HT1080 (cell line): ENCODE measurements around the gene SALL4. TPM values are rescaled to one million over a fixed set of nuclear protein-coding genes. Genes with fewer than 3 reads are reported as not detected.
"Not testable (repeated sequence)": the region's sequence is repeated elsewhere in the genome, so short reads cannot be mapped to it uniquely, and the experiment has no call there.

ENCODE experiments used
- DNase-seq: peaks from one replicate; pipeline ENCODE4 v3.0.0-alpha.2; 2015; ENCODE audit warnings: low read depth
- total RNA-seq: library from RNA; depleted of rRNA; stranded (reverse); fragments of >200 nt; shearing (Covaris generic); gene quantifications from 2 replicates; pipeline ENCODE4 v1.2.3, GENCODE V29; 2014

SALL4 gene
- total RNA-seq, 1 experiment from 2014 or later: not detected

- DNase-seq: no peak
Measured at GRCh38 chr20:51803148-51803854, 980 bp upstream of the SALL4 start.

- no peak for DNase-seq
Measured at GRCh38 chr20:51801823-51802123, 548 bp downstream of the SALL4 start.

GRCh38 chr20:51801122-51801822, 1.0 kb downstream of the SALL4 start:
- DNase-seq: no peak

DNA sequence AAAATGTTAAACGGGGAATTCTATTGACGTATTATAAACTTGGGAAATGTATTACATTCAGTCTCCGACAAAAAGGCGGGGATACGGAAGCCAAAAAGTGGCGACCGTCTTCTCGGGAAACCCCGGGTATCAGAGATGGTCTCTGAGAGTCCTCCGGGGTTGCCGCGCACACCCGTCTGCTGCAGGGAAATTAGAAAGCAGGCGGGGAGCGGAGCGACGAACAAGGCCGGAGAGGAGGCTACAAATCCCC, 1.5 kb downstream of the SALL4 start:
- no peak for DNase-seq

- DNase-seq: no peak
Measured at GRCh38 chr20:51800060-51800871, 2.1 kb downstream of the SALL4 start.

DNA sequence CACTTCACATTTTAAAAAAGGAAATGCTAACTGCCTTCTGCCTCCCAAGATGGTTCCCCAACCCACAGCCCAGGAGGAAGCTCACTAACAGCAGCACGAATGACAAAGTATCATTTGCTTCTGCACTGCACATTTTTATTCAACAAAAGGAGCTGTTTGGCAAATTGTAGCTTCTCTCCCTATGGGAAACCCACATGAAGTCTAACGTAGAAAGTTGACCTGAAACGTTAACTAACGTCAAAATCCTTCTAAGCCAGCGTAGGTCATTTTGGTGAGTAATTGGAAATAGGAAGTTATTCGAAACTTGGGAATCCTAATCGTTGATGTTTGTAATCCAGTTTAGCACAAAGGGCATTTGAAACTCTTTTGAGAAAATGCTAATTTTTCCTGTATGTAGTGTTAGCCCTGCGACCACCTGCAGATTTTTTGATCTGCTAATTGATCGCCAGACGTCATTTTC, 2.9 kb downstream of the SALL4 start:
- no peak for DNase-seq

- no peak for DNase-seq
Measured at GRCh38 chr20:51797357-51798025, 4.8 kb downstream of the SALL4 start.

DNA sequence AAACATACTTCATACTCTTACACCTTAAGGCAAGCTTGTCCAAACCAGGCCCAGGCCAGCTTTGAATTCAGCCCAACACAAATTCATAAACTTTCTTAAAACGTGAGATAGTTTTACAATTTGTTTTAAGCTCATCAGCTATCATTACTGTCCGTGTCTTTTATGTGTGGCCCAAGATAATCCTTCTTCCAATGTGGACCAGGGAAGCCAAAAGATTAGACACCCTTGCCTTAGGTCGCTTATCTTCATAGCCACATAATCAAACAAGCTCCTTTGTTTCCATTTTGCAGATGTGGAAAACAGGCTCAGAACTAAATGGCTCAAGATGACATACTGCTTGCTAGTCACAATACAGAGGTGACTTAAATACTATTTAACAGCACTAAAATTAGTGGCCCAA, 6.0 kb downstream of the SALL4 start:
- DNase-seq: no peak

DNA sequence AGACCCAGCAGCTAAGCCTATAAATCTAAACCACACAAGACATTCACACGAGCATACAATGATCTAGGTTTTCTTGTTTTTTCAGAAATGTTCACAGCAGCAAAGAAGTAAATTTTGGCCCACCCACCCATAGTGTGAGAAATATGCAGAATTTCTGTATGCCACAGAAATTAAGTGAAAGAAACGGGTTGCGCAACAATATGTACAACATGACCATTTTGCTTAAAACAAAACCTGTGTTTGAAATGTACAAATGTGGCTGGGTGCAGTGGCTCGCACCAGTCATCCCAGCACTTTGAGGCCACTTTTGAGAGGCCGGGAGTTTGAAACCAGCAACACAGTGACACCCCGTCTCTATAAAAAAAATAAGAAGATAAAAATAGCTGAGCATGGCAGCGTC, 9.4 kb downstream of the SALL4 start:
- DNase-seq: no peak

DNA sequence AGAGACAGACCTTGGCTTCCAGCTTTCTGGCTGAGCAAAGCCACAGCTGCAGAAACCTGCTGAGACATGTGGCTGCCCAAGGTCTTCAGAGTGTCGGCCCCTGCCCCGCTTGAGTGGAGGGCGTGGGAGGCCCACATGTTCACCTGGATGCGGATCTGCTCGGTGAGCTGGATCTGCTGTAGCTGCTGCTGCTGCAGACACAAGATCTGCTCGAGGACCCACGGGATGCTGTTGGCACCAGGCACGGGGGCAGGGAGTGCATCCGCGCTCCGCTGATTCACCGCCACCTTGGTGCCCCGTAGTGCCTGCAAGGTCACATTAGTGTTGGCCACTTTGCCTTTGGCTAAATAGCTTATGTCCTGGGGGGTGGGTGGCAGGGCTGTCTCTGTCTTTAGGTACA, 10.7 kb downstream of the SALL4 start:
- DNase-seq: no peak

- no peak for DNase-seq
Measured at GRCh38 chr20:51790256-51790655, 12.1 kb downstream of the SALL4 start.

DNA sequence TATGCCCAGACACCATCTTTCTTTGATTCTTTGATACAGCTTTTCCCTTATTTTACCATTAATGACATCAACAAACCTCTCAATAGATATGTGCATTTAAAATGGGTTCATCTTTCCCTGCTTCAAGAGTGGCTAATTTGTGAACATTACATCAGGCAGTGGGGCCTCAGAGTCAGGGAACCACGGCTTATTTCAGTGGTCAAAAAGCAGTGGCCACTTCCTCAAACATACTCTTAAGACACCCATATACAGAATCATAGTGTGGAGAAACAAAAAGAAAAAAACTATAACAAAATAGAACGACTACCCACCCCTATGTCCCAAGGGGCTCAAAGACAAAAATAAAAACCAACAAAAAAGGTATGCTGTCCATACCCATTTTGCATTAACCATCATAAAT, 12.9 kb downstream of the SALL4 start:
- DNase-seq: no peak

GRCh38 chr20:51788822-51789221, 13.5 kb downstream of the SALL4 start:
- no peak for DNase-seq

DNA sequence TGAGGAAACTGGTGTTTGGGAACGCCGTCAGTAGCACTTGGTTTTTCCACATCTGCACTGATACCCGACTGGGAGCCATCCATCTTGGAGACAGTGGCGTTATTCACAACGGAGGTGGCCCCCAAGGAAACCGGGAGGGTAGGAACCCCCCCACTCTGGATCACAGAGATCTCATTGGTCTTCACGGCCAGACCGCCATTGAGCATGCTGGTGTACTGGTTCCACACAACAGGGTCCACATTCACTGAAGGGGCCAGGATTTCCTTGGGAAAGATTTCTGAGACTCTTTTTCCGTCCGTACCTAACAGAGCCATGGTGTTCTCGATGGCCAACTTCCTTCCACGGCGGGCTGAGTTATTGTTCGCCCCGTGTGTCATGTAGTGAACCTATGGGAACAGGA, 18.0 kb downstream of the SALL4 start:
- no peak for DNase-seq

- not testable (repeated sequence) for DNase-seq
Measured at GRCh38 chr20:51778229-51778759, 24.0 kb downstream of the SALL4 start.

DNA sequence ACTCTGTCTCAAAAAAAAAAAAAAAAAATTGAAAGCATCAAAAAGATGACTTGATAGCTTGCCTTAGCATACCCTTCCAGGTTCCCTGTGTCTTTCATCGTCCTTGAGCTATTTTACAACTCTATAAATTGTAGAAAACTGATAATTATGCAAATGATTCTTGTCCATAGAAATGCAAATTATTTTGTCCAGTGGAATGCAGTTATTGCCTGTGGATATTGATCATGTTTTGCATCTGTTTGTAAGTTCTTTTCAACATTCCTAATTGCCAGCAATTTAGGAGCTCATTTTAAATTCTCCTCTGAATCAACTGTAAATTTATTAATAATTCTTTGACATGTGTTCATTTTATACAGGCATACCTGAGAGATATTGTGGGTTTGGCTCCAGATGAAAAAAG, 27.1 kb downstream of the SALL4 start:
- DNase-seq: no peak

GRCh38 chr20:51772236-51772635, 30.1 kb downstream of the SALL4 start:
- no peak for DNase-seq

- DNase-seq: no peak
Measured at GRCh38 chr20:51769976-51770615, 32.2 kb downstream of the SALL4 start.

DNA sequence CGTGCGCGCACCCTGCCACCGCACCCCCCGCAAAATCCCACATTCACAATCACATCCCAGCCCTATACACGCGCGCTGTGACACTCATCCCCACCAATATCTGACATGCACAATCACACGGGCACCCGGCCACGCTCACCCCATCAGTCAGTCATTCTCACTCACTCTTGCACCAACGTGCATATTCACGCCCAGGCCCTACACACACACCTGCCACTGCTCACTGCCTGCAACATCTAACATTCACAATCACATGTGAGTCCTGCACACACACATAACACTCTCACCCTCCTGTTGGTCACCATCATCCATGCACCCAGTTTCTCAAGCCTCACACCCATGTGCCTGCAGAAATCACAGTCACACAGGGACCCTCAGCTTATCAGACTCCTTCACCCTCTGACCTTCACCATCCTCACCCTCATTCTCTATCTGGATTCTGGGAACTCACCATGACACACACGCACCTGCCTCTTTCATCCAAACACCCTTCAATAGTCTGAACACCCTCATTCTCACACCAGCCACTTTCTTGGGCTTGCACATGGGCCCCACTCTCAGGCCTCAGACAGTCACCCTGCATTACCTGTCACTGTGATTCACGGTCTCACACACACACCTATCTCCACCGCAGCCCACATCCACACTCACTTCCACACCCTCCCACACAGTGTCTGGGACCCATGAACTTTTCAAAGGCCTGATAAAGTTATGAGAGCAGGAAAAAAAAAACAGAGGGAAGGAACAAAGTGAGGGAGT, 33.4 kb downstream of the SALL4 start:
- DNase-seq: no peak
